Chondrocyte (in vitro differentiated cells): ENCODE data around the gene ARAP3. TPM values are rescaled to one million over a fixed set of nuclear protein-coding genes. Genes with fewer than 3 reads are reported as not detected.

Source experiments
- DNase-seq: peaks from one replicate; pipeline ENCODE4 v3.0.0; 2021; ENCODE audit warnings: mixed read lengths, low spot score
- H3K27ac Mint-ChIP-seq: one replicate; pipeline ENCODE4 v1.8.0; 2021; ENCODE audit warnings: mild to moderate bottlenecking, moderate library complexity, mixed read lengths; ENCODE audit not compliant: unreplicated experiment
- H3K27me3 Mint-ChIP-seq: 2 replicates; pipeline ENCODE4 v1.8.0; 2021; ENCODE audit warnings: low read depth, mixed read lengths
- H3K36me3 Mint-ChIP-seq: 2 replicates; pipeline ENCODE4 v1.8.0; 2021; ENCODE audit warnings: low read depth, mixed read lengths
- H3K4me1 Mint-ChIP-seq: 2 replicates; pipeline ENCODE4 v1.8.0; 2021; ENCODE audit warnings: low read depth, mild to moderate bottlenecking, mixed read lengths
- H3K4me3 Mint-ChIP-seq: one replicate; pipeline ENCODE4 v1.8.0; 2021; ENCODE audit warnings: mild to moderate bottlenecking, moderate library complexity, mixed read lengths; ENCODE audit not compliant: unreplicated experiment
- H3K9me3 Mint-ChIP-seq: 2 replicates; pipeline ENCODE4 v1.8.0; 2021; ENCODE audit warnings: low read depth, mixed read lengths
- total RNA-seq: library from RNA; stranded (reverse); gene quantifications from 3 replicates; pipeline ENCODE4 v1.2.1, GENCODE V29; 2021
- TF ChIP-seq, protein P1 (sequence below): fragments of 200-600 bp; sonication (generic); IDR thresholded peaks from 2 replicates; pipeline ENCODE4 v1.5.0; 2021; ENCODE audit warnings: antibody characterized with exemption, mild to moderate bottlenecking, moderate library complexity

The ARAP3 gene
- total RNA-seq, 1 donor from 2014 or later, result 5.9 TPM

DNA sequence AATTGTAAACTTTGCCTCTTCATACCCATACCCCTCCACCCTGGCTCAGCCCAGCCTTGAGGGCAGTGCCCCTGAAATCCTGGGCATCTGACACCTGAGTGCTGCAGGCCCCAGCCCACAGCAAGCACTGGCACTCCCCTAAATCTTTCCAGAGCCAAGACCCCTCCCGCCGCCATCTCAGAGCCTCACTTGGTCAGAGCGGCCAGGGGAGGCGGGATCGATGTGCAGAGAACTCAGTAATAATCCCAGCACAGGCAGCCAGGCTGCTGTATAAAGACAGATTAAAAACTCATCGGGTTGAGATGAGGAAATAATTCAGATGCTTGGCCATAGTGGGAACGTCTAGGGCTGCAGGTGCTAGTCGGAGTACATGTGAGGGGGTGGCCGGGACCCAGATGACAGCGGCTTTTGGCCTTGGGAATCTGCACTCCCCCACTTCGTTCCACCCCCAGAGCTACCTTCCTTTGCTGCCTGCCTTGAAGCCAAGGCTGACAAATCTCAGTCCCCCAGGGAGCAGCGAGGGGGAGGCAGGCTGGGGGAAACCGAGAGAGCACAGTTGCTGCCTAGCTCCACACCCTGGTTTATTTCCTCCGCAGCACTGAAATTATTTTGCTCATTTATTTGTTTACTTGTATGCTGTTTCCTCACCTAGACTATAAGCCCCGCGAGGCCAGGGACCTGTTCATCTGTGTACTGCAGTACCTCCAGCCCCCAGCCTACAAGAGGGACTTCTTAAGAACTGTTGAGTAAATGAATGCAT, 19.5 kb upstream of the ARAP3 start:
- H3K27ac Mint-ChIP-seq, result no peak overlapping the region
- no peaks in the 10 kb centered on the region for H3K9me3 Mint-ChIP-seq
- peaks cover 42% of the 10 kb centered on the region for H3K27me3 Mint-ChIP-seq
- TF ChIP-seq, protein P1, sequence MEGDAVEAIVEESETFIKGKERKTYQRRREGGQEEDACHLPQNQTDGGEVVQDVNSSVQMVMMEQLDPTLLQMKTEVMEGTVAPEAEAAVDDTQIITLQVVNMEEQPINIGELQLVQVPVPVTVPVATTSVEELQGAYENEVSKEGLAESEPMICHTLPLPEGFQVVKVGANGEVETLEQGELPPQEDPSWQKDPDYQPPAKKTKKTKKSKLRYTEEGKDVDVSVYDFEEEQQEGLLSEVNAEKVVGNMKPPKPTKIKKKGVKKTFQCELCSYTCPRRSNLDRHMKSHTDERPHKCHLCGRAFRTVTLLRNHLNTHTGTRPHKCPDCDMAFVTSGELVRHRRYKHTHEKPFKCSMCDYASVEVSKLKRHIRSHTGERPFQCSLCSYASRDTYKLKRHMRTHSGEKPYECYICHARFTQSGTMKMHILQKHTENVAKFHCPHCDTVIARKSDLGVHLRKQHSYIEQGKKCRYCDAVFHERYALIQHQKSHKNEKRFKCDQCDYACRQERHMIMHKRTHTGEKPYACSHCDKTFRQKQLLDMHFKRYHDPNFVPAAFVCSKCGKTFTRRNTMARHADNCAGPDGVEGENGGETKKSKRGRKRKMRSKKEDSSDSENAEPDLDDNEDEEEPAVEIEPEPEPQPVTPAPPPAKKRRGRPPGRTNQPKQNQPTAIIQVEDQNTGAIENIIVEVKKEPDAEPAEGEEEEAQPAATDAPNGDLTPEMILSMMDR, result no peak
- H3K36me3 Mint-ChIP-seq, result no peaks in the 10 kb centered on the region
- H3K4me3 Mint-ChIP-seq, result peak overlapping the region; percentile 77
- DNase-seq, result no peak
- H3K4me1 Mint-ChIP-seq, result peaks cover 13% of the 10 kb centered on the region

DNA sequence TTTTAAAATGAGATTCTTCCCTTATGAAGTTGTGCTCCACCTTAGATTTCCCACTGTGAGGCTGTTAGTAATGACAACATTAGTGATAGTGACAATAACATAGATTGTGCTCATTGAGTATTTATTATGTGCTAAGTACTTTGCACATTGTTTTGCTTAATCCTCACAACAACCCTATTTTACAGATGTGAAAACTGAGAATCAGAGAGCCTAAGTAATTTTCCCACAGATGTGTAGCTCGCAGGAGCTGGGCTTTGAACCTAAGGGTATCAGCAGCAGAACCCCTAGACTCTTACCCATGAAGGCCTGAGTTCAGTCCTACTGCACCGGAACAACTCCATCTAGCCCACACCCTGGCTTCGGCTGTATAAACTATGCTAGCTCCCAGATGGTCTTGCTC, 15.6 kb upstream of the ARAP3 start:
- H3K4me1 Mint-ChIP-seq, result peaks cover 9% of the 10 kb centered on the region
- H3K36me3 Mint-ChIP-seq, result no peaks in the 10 kb centered on the region
- TF ChIP-seq, protein P1, result no peak
- H3K27ac Mint-ChIP-seq, result no peak overlapping the region
- H3K4me3 Mint-ChIP-seq, result no peak overlapping the region
- peaks cover 43% of the 10 kb centered on the region for H3K27me3 Mint-ChIP-seq
- H3K9me3 Mint-ChIP-seq, result no peaks in the 10 kb centered on the region
- DNase-seq, result no peak

DNA sequence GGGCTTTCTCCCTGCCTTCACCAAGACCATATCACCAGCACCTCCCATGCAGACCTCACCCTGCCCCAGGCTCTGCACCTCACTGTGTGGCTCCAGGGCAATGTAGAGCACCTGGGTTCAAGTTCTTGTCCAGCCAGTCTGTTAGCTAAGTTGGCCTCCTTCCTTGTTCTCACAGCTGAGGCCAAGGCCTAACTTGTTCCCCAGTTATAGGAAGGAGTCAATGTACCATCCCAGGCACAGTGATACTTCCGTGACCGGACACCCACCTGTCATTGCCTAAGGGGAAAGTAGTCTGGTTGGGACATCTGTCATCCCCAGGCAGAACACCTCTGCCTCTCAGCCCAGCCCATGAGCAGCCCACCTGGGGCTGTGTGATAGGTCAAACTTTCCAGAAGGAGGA, 14.4 kb upstream of the ARAP3 start:
- TF ChIP-seq, protein P1, result no peak
- Mint-ChIP-seq H3K27ac (no peak overlapping the region), H3K27me3 (peaks cover 39% of the 10 kb centered on the region), H3K4me1 (peaks cover 8% of the 10 kb centered on the region), H3K4me3 (no peak overlapping the region), H3K36me3 (no peaks in the 10 kb centered on the region), H3K9me3 (no peaks in the 10 kb centered on the region)
- DNase-seq, result no peak

DNA sequence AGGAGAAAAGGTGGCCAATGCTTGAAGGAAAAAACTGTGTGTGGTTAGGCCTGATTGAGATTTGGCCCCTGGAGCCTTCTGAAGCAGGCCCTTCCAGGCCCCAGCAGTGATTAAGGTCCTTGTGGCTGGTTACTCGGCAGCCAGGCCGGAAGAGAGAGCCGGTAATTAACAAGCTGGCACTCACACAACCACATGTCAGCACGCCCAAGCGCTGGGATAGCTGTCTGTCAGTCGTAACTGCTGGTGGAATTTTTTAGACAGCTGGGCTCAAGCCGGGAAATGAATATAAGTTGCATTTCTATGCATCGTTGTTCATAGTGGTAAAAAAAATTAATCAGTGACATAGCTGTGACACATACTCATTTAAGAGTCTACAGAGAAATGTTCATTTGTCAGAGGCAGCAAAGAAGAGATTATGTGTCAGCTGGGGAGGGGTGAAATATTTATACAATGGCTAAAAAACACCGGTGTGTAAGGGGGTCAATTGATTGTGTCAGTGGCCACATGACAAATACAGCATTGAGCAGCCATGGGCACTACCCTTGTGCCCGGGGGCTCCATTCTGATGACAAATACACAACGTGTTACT, 13.7 kb upstream of the ARAP3 start:
- H3K9me3 Mint-ChIP-seq, result no peaks in the 10 kb centered on the region
- H3K27ac Mint-ChIP-seq, result no peak overlapping the region
- H3K27me3 Mint-ChIP-seq, result peaks cover 34% of the 10 kb centered on the region
- peaks cover 8% of the 10 kb centered on the region for H3K4me1 Mint-ChIP-seq
- no peak overlapping the region for H3K4me3 Mint-ChIP-seq
- no peaks in the 10 kb centered on the region for H3K36me3 Mint-ChIP-seq
- no peak for DNase-seq
- TF ChIP-seq, protein P1, result no peak

DNA sequence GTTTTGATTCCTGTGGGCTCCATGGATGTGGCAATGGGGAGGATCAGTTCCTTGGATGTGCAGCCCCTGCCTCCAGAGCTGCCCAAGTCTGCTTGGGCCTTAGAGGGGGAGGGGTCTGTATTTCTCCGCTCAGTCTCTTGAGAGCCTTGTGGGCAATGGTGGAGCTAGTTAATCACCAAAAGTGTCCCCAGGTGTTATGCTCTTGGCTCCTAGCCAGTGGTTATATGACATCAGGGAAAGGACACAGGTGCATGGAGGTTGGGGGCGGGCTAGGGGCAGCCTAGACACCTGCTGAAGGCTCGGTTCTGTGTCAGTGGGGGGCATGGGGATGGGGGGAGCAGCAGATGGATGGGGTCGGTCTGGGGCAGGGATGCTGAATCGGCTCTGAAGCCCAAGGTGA, 12.4 kb upstream of the ARAP3 start:
- Mint-ChIP-seq H3K36me3 (no peaks in the 10 kb centered on the region), H3K4me3 (no peak overlapping the region), H3K27ac (no peak overlapping the region), H3K9me3 (no peaks in the 10 kb centered on the region), H3K27me3 (peaks cover 34% of the 10 kb centered on the region), H3K4me1 (peaks cover 8% of the 10 kb centered on the region)
- no peak for DNase-seq
- TF ChIP-seq, protein P1, result no peak
